SK-N-SH (cell line): ENCODE measurements around the gene PRKCD. TPM values are rescaled to one million over a fixed set of nuclear protein-coding genes. Genes with fewer than 3 reads are reported as not detected.

ENCODE experiments used
- CTCF ChIA-PET: fragments of 300-600, 350-600 bp; formaldehyde crosslinking; extraction: SDS; loops from one replicate; lab custom pipeline; 2021; lab: Yijun Ruan, JAX
- POLR2A ChIA-PET: fragments of 350-600 bp; sonication (Branson Sonifier 250); formaldehyde crosslinking; extraction: SDS; loops from one replicate; lab custom pipeline; 2020; ENCODE audit warnings: antibody characterized with exemption, inconsistent platforms; lab: Yijun Ruan, JAX
- DNase-seq: peaks from one replicate; pipeline ENCODE4 v3.0.0; 2012
- H2AFZ ChIP-seq: fragments of 200-600 bp; sonication (generic); 2 replicates; pipeline ENCODE4 v1.8.1; 2016; ENCODE audit warnings: antibody characterized with exemption, mild to moderate bottlenecking, low read depth
- H3F3A ChIP-seq: fragments of 200-600 bp; sonication (generic); replicated peaks from 2 replicates; pipeline ENCODE3; 2016; ENCODE audit warnings: antibody characterized with exemption, mild to moderate bottlenecking; ENCODE audit not compliant: insufficient read depth
- H3K27ac ChIP-seq, 2 experiments: fragments of 200-500 bp in 1 of 2; fragments of 200-600 bp in 1 of 2; sonication (Bioruptor generic) in 1 of 2; sonication (generic), shearing (Covaris generic) in 1 of 2; 2 replicates each; pipeline versions ENCODE4 v1.5.1 to v1.6.1; 2014 to 2016; ENCODE audit warnings: low read depth in 2 of 2, inconsistent platforms in 1 of 2, low read length in 1 of 2, mild to moderate bottlenecking in 1 of 2, mixed read lengths in 1 of 2
- H3K27me3 ChIP-seq: fragments of 200-600 bp; sonication (generic), shearing (Covaris generic); 2 replicates; pipeline ENCODE4 v1.6.1; 2016; ENCODE audit warnings: mixed run types; ENCODE audit not compliant: insufficient read depth
- H3K36me3 ChIP-seq, 2 experiments: fragments of 200-500 bp in 1 of 2; fragments of 200-600 bp in 1 of 2; sonication (Bioruptor generic) in 1 of 2; sonication (generic) in 1 of 2; replicated peaks in 1 of 2; 2 replicates each; pipeline versions ENCODE3 to v1.5.1; 2014 to 2016; ENCODE audit warnings: low read length in 1 of 2, mild to moderate bottlenecking in 1 of 2; ENCODE audit not compliant: insufficient read depth in 2 of 2, control insufficient read depth in 1 of 2
- H3K4me1 ChIP-seq, 2 experiments: fragments of 200-500 bp in 1 of 2; fragments of 200-600 bp in 1 of 2; sonication (Bioruptor generic) in 1 of 2; sonication (generic), shearing (Covaris generic) in 1 of 2; 2 replicates each; pipeline versions ENCODE4 v1.5.1 to v1.6.1; 2014 to 2016; ENCODE audit warnings: low read depth in 1 of 2, low read length in 1 of 2, mixed run types in 1 of 2; ENCODE audit not compliant: insufficient read depth in 2 of 2, control insufficient read depth in 1 of 2
- H3K4me2 ChIP-seq: fragments of 200-600 bp; sonication (generic), shearing (Covaris generic); 2 replicates; pipeline ENCODE4 v1.6.1; 2017; ENCODE audit warnings: mixed run types
- H3K4me3 ChIP-seq, 2 experiments: fragments of 200-500 bp in 1 of 2; fragments of 200-600 bp in 1 of 2; sonication (Bioruptor generic) in 1 of 2; sonication (generic), shearing (Covaris generic) in 1 of 2; 2 replicates each; pipeline versions ENCODE4 v1.5.1 to v1.8.1; 2014 to 2016; ENCODE audit warnings: low read depth in 2 of 2, inconsistent platforms in 1 of 2, low read length in 1 of 2, mild to moderate bottlenecking in 1 of 2, mixed read lengths in 1 of 2, moderate library complexity in 1 of 2
- H3K79me2 ChIP-seq: fragments of 200-600 bp; sonication (generic); 2 replicates; pipeline ENCODE4 v1.8.1; 2017; ENCODE audit warnings: mild to moderate bottlenecking; ENCODE audit not compliant: insufficient read depth
- H3K9ac ChIP-seq: fragments of 200-600 bp; sonication (generic); 2 replicates; pipeline ENCODE4 v1.6.1; 2017; ENCODE audit warnings: mixed run types
- H3K9me2 ChIP-seq: fragments of 200-600 bp; sonication (generic); 2 replicates; pipeline ENCODE4 v1.6.1; 2017; ENCODE audit warnings: mixed run types
- H3K9me3 ChIP-seq: fragments of 200-600 bp; sonication (generic); 2 replicates; pipeline ENCODE4 v1.6.1; 2017; ENCODE audit warnings: mixed run types, mild to moderate bottlenecking, moderate library complexity
- H4K20me1 ChIP-seq: fragments of 200-600 bp; sonication (generic); 2 replicates; pipeline ENCODE4 v1.6.1; 2017; ENCODE audit warnings: mild to moderate bottlenecking, mixed run types; ENCODE audit not compliant: insufficient read depth
- FOXJ3 ChIP-seq: sonication (generic); formaldehyde crosslinking; IDR thresholded peaks from 2 replicates; pipeline ENCODE4 v1.5.1; 2020; ENCODE audit warnings: mild to moderate bottlenecking, missing genetic modification reagents
- MAX ChIP-seq: IDR thresholded peaks from 2 replicates; pipeline ENCODE4 v1.4.0; 2012; ENCODE audit warnings: low read depth
- MXI1 ChIP-seq: IDR thresholded peaks from 2 replicates; pipeline ENCODE4 v1.6.1; 2012; ENCODE audit warnings: mild to moderate bottlenecking, low read depth, low read length, improper control_type of control experiment
- PBX3 ChIP-seq: IDR thresholded peaks from 2 replicates; pipeline ENCODE4; 2012
- RAD21 ChIP-seq: IDR thresholded peaks from 2 replicates; pipeline ENCODE4 v1.6.1; 2012; ENCODE audit warnings: mild to moderate bottlenecking, low read length
- REST ChIP-seq: IDR thresholded peaks from 2 replicates; pipeline ENCODE4 v1.6.1; 2012; ENCODE audit warnings: mild to moderate bottlenecking, low read depth, low read length, moderate library complexity
- SMC3 ChIP-seq: IDR thresholded peaks from 2 replicates; pipeline ENCODE4 v1.6.1; 2012; ENCODE audit warnings: low read depth, low read length, improper control_type of control experiment
- USF1 ChIP-seq: IDR thresholded peaks from 2 replicates; pipeline ENCODE4 v1.4.0; 2012; ENCODE audit warnings: low read depth, borderline replicate concordance
- USF2 ChIP-seq: fragments of 150-350 bp; IDR thresholded peaks from 2 replicates; pipeline ENCODE4 v1.6.1; 2017; ENCODE audit warnings: antibody characterized with exemption, low read length, low read depth, borderline replicate concordance
- WGBS: methylation state at CpG from one replicate; pipeline ENCODE4 v1.1.6; 2017; ENCODE audit warnings: low lambda C conversion rate; 5-methylcytosine and 5-hydroxymethylcytosine counted together
- polyA plus RNA-seq, 3 experiments: library from polyadenylated mRNA; depleted of rRNA; stranded (reverse); fragments of >200 nt; gene quantifications; 2 replicates each; pipeline ENCODE4 v1.2.3, GENCODE V29; 2012

The PRKCD gene
- polyA plus RNA-seq, 1 of the 3 experiments (the other 2 are of a cell fraction), result 29.0 TPM

- ChIA-PET CTCF (no interaction called here), POLR2A (no interaction called here)
- Histone ChIP-seq H3K4me3 (peak overlapping the region; percentile 77 to 79), H3K27ac (no peak overlapping the region), H3K27me3 (no peaks in the 10 kb centered on the region), H3K4me1 (peaks cover 6 to 10% of the 10 kb centered on the region in 2 experiments; a peak in 2 of 4 replicates), H3K9me2 (no peaks in the 10 kb centered on the region), H3K9me3 (no peaks in the 10 kb centered on the region), H3K79me2 (peaks cover 8% of the 10 kb centered on the region; the same call in 1 of the 2 replicates), H3K9ac (peak overlapping the region; percentile 72), H3K4me2 (peak overlapping the region; percentile 92), H3F3A (peaks cover 4% of the 10 kb centered on the region), H3K36me3 (no peaks in the 10 kb centered on the region), H4K20me1 (no peaks in the 10 kb centered on the region), H2AFZ (0 out of 2 replicates have a peak overlapping the region, but pooled peaks have one; percentile 70)
- TF ChIP-seq PBX3, result no peak
- no peak for TF ChIP-seq REST
- TF ChIP-seq MAX, result no peak
- TF ChIP-seq FOXJ3 (CRISPR knock-in tag), result no peak
- no peak for TF ChIP-seq USF2
- no peak for TF ChIP-seq MXI1
- TF ChIP-seq RAD21, result no peak
- TF ChIP-seq USF1, result no peak
- no peak for TF ChIP-seq SMC3
- no peak for DNase-seq
- WGBS, result under 1% methylated on average over 13 of the region's 41 CpGs
Observed at GRCh38 chr3:53161450-53161819, 426 bp downstream of the PRKCD start.
